Mesenchymal stem cell (in vitro differentiated cells and primary cell): ENCODE measurements around the gene IGF2R.

Experiments
- DNase-seq: peaks from one replicate; pipeline ENCODE4 v3.0.0-alpha.2; 2013
- H2AFZ ChIP-seq: one replicate; pipeline ENCODE4 v1.6.1; 2013; ENCODE audit warnings: low read depth, mild to moderate bottlenecking, control low read depth, inconsistent platforms, low read length, moderate library complexity
- H2AK5ac ChIP-seq: 2 replicates; pipeline ENCODE4 v1.6.1; 2013; ENCODE audit warnings: low read length, moderate library complexity, mild to moderate bottlenecking, inconsistent platforms; ENCODE audit not compliant: severe bottlenecking
- H2BK120ac ChIP-seq: one replicate; pipeline ENCODE4 v1.6.1; 2013; ENCODE audit warnings: low read depth, mild to moderate bottlenecking, inconsistent platforms, low read length, moderate library complexity
- H2BK12ac ChIP-seq, 2 experiments: one replicate each; pipeline ENCODE4 v1.6.1; 2013; ENCODE audit warnings: inconsistent platforms in 2 of 2, low read length in 2 of 2, mild to moderate bottlenecking in 2 of 2, moderate library complexity in 2 of 2, control low read depth in 1 of 2
- H2BK15ac ChIP-seq: one replicate; pipeline ENCODE4 v1.6.1; 2013; ENCODE audit warnings: mild to moderate bottlenecking, low read depth, inconsistent platforms; ENCODE audit not compliant: poor library complexity, severe bottlenecking
- H2BK5ac ChIP-seq: 2 replicates; pipeline ENCODE4 v1.6.1; 2013; ENCODE audit warnings: low read depth, mild to moderate bottlenecking, low read length, control low read depth, inconsistent platforms; ENCODE audit not compliant: poor library complexity, severe bottlenecking
- H3K14ac ChIP-seq, 2 experiments: one replicate each; pipeline ENCODE4 v1.6.1; 2013; ENCODE audit warnings: inconsistent platforms in 2 of 2, low read length in 2 of 2, control low read depth in 1 of 2, mild to moderate bottlenecking in 1 of 2, moderate library complexity in 1 of 2
- H3K18ac ChIP-seq, 2 experiments: one replicate each; pipeline ENCODE4 v1.6.1; 2013; ENCODE audit warnings: inconsistent platforms in 2 of 2, low read length in 2 of 2, control low read depth in 1 of 2, low read depth in 1 of 2, mild to moderate bottlenecking in 1 of 2
- H3K23ac ChIP-seq, 2 experiments: one replicate each; pipeline ENCODE4 v1.6.1; 2013; ENCODE audit warnings: inconsistent platforms in 2 of 2, low read length in 2 of 2, mild to moderate bottlenecking in 2 of 2, moderate library complexity in 2 of 2, control low read depth in 1 of 2
- H3K27ac ChIP-seq: 2 replicates; pipeline ENCODE4 v1.5.1; 2013; ENCODE audit warnings: mild to moderate bottlenecking, moderate library complexity, low read length, control low read depth, inconsistent platforms; ENCODE audit not compliant: poor library complexity, severe bottlenecking
- H3K27me3 ChIP-seq, 2 experiments: 2 replicates each; pipeline versions ENCODE4 v1.6.1 to v1.7.0; 2013; ENCODE audit warnings: low read length in 2 of 2, mild to moderate bottlenecking in 2 of 2, moderate library complexity in 2 of 2, control low read depth in 1 of 2, inconsistent platforms in 1 of 2; ENCODE audit not compliant: control insufficient read depth in 1 of 2, insufficient read depth in 1 of 2
- H3K36me3 ChIP-seq, 2 experiments: 2 replicates each; pipeline versions ENCODE4 v1.6.1 to v1.7.0; 2013; ENCODE audit warnings: low read length in 2 of 2, control low read depth in 1 of 2, inconsistent platforms in 1 of 2, low read depth in 1 of 2, mild to moderate bottlenecking in 1 of 2; ENCODE audit not compliant: insufficient read depth in 2 of 2, control insufficient read depth in 1 of 2
- H3K4ac ChIP-seq, 2 experiments: one replicate each; pipeline ENCODE4 v1.6.1; 2013; ENCODE audit warnings: inconsistent platforms in 2 of 2, low read length in 2 of 2, mild to moderate bottlenecking in 2 of 2, moderate library complexity in 2 of 2, control low read depth in 1 of 2, low read depth in 1 of 2
- H3K4me1 ChIP-seq: 2 replicates; pipeline ENCODE4 v1.6.1; 2013; ENCODE audit warnings: low read depth, low read length, control low read depth; ENCODE audit not compliant: control insufficient read depth, insufficient read depth
- H3K4me2 ChIP-seq: 2 replicates; pipeline ENCODE4 v1.6.1; 2013; ENCODE audit warnings: low read length, mild to moderate bottlenecking, inconsistent platforms; ENCODE audit not compliant: poor library complexity, severe bottlenecking
- H3K4me3 ChIP-seq, 2 experiments: 2 replicates each; pipeline versions ENCODE4 v1.5.1 to v1.7.0; 2013; ENCODE audit warnings: low read length in 2 of 2, mild to moderate bottlenecking in 2 of 2, control low read depth in 1 of 2, low read depth in 1 of 2; ENCODE audit not compliant: insufficient read depth in 1 of 2
- H3K79me1 ChIP-seq: replicated peaks from 2 replicates; pipeline ENCODE4 v1.6.1; 2013; ENCODE audit warnings: mild to moderate bottlenecking, control low read depth, low read length, inconsistent platforms; ENCODE audit not compliant: poor library complexity, severe bottlenecking
- H3K9ac ChIP-seq: 2 replicates; pipeline ENCODE4 v1.7.0; 2013; ENCODE audit warnings: mild to moderate bottlenecking, low read length, moderate library complexity
- H3K9me3 ChIP-seq: 2 replicates; pipeline ENCODE4 v1.7.0; 2013; ENCODE audit warnings: mild to moderate bottlenecking, low read length; ENCODE audit not compliant: control insufficient read depth
- H4K8ac ChIP-seq: one replicate; pipeline ENCODE4 v1.6.1; 2013; ENCODE audit warnings: inconsistent platforms, mild to moderate bottlenecking, low read length, moderate library complexity
- H4K91ac ChIP-seq: one replicate; pipeline ENCODE4 v1.6.1; 2013; ENCODE audit warnings: mild to moderate bottlenecking, low read length, inconsistent platforms
- WGBS: methylation state at CpG from one replicate; pipeline ENCODE4 v1.1.7; 2013; ENCODE audit warnings: mixed read lengths; 5-methylcytosine and 5-hydroxymethylcytosine counted together

IGF2R gene

DNA sequence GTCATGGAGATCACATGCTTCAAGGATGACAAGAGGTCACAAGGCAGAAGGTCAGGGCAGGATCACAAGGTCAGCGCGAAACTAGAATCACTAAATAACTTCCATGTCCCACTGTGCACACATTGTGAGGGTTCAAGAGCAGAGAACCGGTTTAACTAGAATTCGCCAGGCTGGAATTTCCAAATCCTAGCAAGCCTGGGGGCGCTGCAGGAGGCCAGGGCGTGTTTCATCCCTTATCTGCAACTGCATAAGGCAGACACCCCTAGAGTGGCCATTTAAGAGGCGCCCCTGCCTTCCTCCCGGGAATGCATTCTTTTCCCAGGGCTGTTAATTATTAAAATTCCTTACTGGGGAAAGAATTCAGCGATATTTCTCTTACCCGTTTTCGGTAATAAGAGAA is 112.5 kb downstream of the IGF2R start:
- Histone ChIP-seq H2AFZ (no peak overlapping the region), H2AK5ac (no peak overlapping the region), H4K8ac (no peak overlapping the region), H3K23ac (no peak overlapping the region), H3K9ac (no peak overlapping the region), H3K9me3 (no peaks in the 10 kb centered on the region), H3K4me3 (no peak overlapping the region), H3K4ac (no peak overlapping the region), H3K4me1 (no peaks in the 10 kb centered on the region), H3K18ac (no peak overlapping the region), H4K91ac (no peak overlapping the region), H3K79me1 (peaks cover 56% of the 10 kb centered on the region), H3K4me2 (no peak overlapping the region), H3K27me3 (no peaks in the 10 kb centered on the region), H2BK15ac (no peak overlapping the region), H3K14ac (no peak overlapping the region), H3K27ac (no peak overlapping the region), H2BK5ac (no peak overlapping the region), H3K36me3 (peaks cover 69 to 93% of the 10 kb centered on the region in 2 experiments), H2BK120ac (no peak overlapping the region), H2BK12ac (no peak overlapping the region)
- no peak for DNase-seq
- 98% methylated on average over 11 of the region's 11 CpGs for WGBS

DNA sequence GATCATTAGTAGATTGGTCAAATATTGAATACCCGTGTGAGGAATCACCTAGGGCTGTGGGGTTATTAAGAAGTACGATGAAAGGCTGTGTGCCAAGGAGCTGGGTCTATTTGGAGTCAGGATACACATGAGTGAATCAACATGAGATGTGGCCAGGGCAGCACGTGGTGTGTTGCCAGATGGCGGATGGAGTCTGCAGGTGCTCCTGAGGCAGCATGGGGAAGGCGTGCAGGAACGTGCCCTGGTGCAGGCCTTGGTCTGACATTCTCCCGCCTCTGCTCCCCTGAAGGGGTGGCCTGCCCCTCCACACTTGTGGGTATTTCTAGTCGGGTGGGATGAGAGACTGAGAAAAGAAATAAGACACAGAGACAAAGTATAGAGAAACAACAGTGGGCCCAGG is 113.7 kb downstream of the IGF2R start:
- H2BK15ac ChIP-seq, result no peak overlapping the region
- no peak overlapping the region for H3K4me2 ChIP-seq
- H3K9ac ChIP-seq, result no peak overlapping the region
- no peak overlapping the region for H2AFZ ChIP-seq
- no peak overlapping the region for H3K14ac ChIP-seq
- no peak overlapping the region for H4K8ac ChIP-seq
- no peaks in the 10 kb centered on the region for H3K9me3 ChIP-seq
- no peak overlapping the region for H2BK120ac ChIP-seq
- no peak overlapping the region for H2AK5ac ChIP-seq
- WGBS, result 96% methylated on average over 7 of the region's 8 CpGs
- H3K79me1 ChIP-seq, result peaks cover 60% of the 10 kb centered on the region
- no peak overlapping the region for H4K91ac ChIP-seq
- H2BK5ac ChIP-seq, result no peak overlapping the region
- no peak overlapping the region for H3K18ac ChIP-seq
- no peaks in the 10 kb centered on the region for H3K4me1 ChIP-seq
- no peak overlapping the region for H3K23ac ChIP-seq
- no peak overlapping the region for H3K4ac ChIP-seq
- no peak overlapping the region for H3K27ac ChIP-seq
- no peak overlapping the region for H2BK12ac ChIP-seq
- no peak for DNase-seq
- H3K36me3 ChIP-seq, result peaks cover 77 to 92% of the 10 kb centered on the region in 2 experiments
- H3K4me3 ChIP-seq, result no peak overlapping the region
- no peaks in the 10 kb centered on the region for H3K27me3 ChIP-seq

- Histone ChIP-seq H3K4ac (no peak overlapping the region), H4K8ac (no peak overlapping the region), H3K4me3 (no peak overlapping the region), H3K36me3 (peaks cover 71 to 81% of the 10 kb centered on the region in 2 experiments), H3K27me3 (no peaks in the 10 kb centered on the region), H2BK5ac (no peak overlapping the region), H2AFZ (no peak overlapping the region), H3K9ac (no peak overlapping the region), H3K27ac (no peak overlapping the region), H3K9me3 (no peaks in the 10 kb centered on the region), H3K23ac (no peak overlapping the region), H2AK5ac (no peak overlapping the region), H3K4me2 (no peak overlapping the region), H3K79me1 (peaks cover 48% of the 10 kb centered on the region), H3K4me1 (no peaks in the 10 kb centered on the region), H2BK120ac (no peak overlapping the region), H4K91ac (no peak overlapping the region), H3K14ac (no peak overlapping the region), H2BK12ac (no peak overlapping the region), H2BK15ac (no peak overlapping the region), H3K18ac (no peak overlapping the region)
- DNase-seq, result no peak
- 98% methylated on average over 18 of the region's 18 CpGs for WGBS
Observed at GRCh38 chr6:160084198-160084776, 115.4 kb downstream of the IGF2R start.

DNA sequence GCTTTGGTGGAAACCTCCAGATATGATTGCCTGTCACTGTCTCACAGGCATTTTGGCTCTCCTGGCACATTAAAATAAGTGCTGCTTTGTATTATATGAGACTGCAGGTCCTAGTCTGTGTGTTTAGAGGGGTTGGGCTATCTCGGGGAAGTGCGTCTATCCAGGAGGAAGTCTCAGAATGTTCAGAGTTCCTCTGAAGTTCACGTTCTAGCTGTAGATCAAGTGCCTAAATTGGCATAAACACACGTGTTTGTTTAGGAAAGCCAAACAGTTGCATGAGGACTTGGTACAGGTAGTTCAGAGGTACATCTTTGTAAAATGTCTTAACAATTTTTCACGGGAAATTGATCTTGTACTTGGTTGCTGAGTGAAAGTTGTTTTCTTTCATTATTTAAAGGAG is 116.3 kb downstream of the IGF2R start:
- H2BK5ac ChIP-seq, result no peak overlapping the region
- no peak overlapping the region for H3K4me3 ChIP-seq
- H3K79me1 ChIP-seq, result peaks cover 45% of the 10 kb centered on the region
- no peak overlapping the region for H3K23ac ChIP-seq
- H4K91ac ChIP-seq, result no peak overlapping the region
- H3K36me3 ChIP-seq, result peaks cover 68 to 81% of the 10 kb centered on the region in 2 experiments
- H2BK15ac ChIP-seq, result no peak overlapping the region
- no peak overlapping the region for H2AFZ ChIP-seq
- H2BK12ac ChIP-seq, result no peak overlapping the region
- H3K27ac ChIP-seq, result no peak overlapping the region
- H3K4ac ChIP-seq, result no peak overlapping the region
- no peak overlapping the region for H3K4me2 ChIP-seq
- H3K9ac ChIP-seq, result no peak overlapping the region
- WGBS, result 95% methylated on average over 5 of the region's 5 CpGs
- H3K4me1 ChIP-seq, result no peaks in the 10 kb centered on the region
- H3K14ac ChIP-seq, result no peak overlapping the region
- no peak overlapping the region for H4K8ac ChIP-seq
- H2AK5ac ChIP-seq, result no peak overlapping the region
- H3K18ac ChIP-seq, result no peak overlapping the region
- no peak overlapping the region for H2BK120ac ChIP-seq
- no peaks in the 10 kb centered on the region for H3K9me3 ChIP-seq
- no peak for DNase-seq
- H3K27me3 ChIP-seq, result no peaks in the 10 kb centered on the region
